ENCODE results near the gene ID2.

DNA sequence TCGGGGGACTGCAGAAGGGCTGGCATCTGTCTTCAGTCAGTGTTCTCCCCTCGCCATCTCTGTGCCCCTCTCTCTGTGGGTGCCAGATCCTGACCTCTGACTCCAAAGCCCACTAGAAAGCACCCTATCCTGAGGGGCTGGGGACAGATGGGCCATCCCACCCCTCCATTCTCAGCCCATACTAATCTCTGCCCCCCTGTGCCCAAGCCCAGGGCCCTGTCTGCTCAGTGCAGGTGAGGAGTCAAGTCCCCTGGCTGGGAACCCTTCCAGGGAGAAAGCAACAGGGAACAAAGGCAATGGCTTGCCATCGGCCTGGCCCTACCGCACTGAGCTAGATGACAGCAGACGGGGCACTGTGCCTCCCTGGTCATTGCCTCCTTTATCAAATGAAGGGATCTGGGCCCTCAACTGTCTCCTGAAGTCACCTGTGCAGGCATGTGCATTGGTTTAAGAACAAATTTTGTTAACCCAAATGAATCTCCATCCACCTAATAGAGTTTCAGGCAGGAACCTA, 42.7 kb upstream of the ID2 start:
- TF ChIP-seq, protein P1, sequence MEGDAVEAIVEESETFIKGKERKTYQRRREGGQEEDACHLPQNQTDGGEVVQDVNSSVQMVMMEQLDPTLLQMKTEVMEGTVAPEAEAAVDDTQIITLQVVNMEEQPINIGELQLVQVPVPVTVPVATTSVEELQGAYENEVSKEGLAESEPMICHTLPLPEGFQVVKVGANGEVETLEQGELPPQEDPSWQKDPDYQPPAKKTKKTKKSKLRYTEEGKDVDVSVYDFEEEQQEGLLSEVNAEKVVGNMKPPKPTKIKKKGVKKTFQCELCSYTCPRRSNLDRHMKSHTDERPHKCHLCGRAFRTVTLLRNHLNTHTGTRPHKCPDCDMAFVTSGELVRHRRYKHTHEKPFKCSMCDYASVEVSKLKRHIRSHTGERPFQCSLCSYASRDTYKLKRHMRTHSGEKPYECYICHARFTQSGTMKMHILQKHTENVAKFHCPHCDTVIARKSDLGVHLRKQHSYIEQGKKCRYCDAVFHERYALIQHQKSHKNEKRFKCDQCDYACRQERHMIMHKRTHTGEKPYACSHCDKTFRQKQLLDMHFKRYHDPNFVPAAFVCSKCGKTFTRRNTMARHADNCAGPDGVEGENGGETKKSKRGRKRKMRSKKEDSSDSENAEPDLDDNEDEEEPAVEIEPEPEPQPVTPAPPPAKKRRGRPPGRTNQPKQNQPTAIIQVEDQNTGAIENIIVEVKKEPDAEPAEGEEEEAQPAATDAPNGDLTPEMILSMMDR (IDR thresholded peaks at IDR 0.05) = no peak
- TF ChIP-seq POLR2A (IDR thresholded peaks at IDR 0.05) (no peak), POLR2AphosphoS5 (IDR thresholded peaks at IDR 0.05; ENCODE audit: insufficient read depth in 1 of 2, low read depth in 1 of 2) (no peak)
